Trophoblast cell (in vitro differentiated cells and primary cell): ENCODE results near the gene IL4I1.

Experiments
- DNase-seq, 2 donors: peaks; one replicate each; pipeline ENCODE4 v3.0.0-alpha.2; 2016
- H2AFZ ChIP-seq: 2 replicates; pipeline ENCODE4 v1.6.1; 2013; ENCODE audit warnings: low read length, moderate library complexity, mild to moderate bottlenecking; ENCODE audit not compliant: insufficient read depth, poor library complexity
- H2AK5ac ChIP-seq: 2 replicates; pipeline ENCODE4 v1.6.1; 2013; ENCODE audit warnings: mild to moderate bottlenecking, low read length
- H2BK120ac ChIP-seq: 2 replicates; pipeline ENCODE4 v1.6.1; 2013; ENCODE audit warnings: low read length, mild to moderate bottlenecking, moderate library complexity; ENCODE audit not compliant: insufficient read depth, poor library complexity
- H2BK12ac ChIP-seq: 2 replicates; pipeline ENCODE4 v1.6.1; 2013; ENCODE audit warnings: mild to moderate bottlenecking, low read length, moderate library complexity
- H2BK5ac ChIP-seq: 2 replicates; pipeline ENCODE4 v1.6.1; 2013; ENCODE audit warnings: low read length, low read depth, moderate library complexity, mild to moderate bottlenecking; ENCODE audit not compliant: poor library complexity
- H3K14ac ChIP-seq: 2 replicates; pipeline ENCODE4 v1.6.1; 2013; ENCODE audit warnings: mild to moderate bottlenecking, low read length
- H3K18ac ChIP-seq: 2 replicates; pipeline ENCODE4 v1.6.1; 2013; ENCODE audit warnings: mild to moderate bottlenecking, low read length
- H3K23ac ChIP-seq: 2 replicates; pipeline ENCODE4 v1.6.1; 2013; ENCODE audit warnings: low read length
- H3K27ac ChIP-seq: 2 replicates; pipeline ENCODE4 v1.5.1; 2013; ENCODE audit warnings: low read depth, mild to moderate bottlenecking, inconsistent platforms, low read length, moderate library complexity
- H3K27me3 ChIP-seq: 2 replicates; pipeline ENCODE4 v1.6.1; 2013; ENCODE audit warnings: inconsistent platforms, mild to moderate bottlenecking, low read length, moderate library complexity; ENCODE audit not compliant: insufficient read depth
- H3K36me3 ChIP-seq, 2 experiments: 1 replicate in 1 of 2; 2 replicates in 1 of 2; pipeline ENCODE4 v1.6.1; 2013; ENCODE audit warnings: low read length in 2 of 2, mild to moderate bottlenecking in 2 of 2, moderate library complexity in 1 of 2; ENCODE audit not compliant: insufficient read depth in 2 of 2, control insufficient read depth in 1 of 2
- H3K4ac ChIP-seq: 2 replicates; pipeline ENCODE4 v1.6.1; 2013; ENCODE audit warnings: low read depth, mild to moderate bottlenecking, low read length, moderate library complexity
- H3K4me1 ChIP-seq, 2 experiments: 1 replicate in 1 of 2; 2 replicates in 1 of 2; pipeline ENCODE4 v1.6.1; 2013; ENCODE audit warnings: low read length in 2 of 2, mild to moderate bottlenecking in 2 of 2, moderate library complexity in 1 of 2; ENCODE audit not compliant: insufficient read depth in 2 of 2, control insufficient read depth in 1 of 2
- H3K4me2 ChIP-seq: 2 replicates; pipeline ENCODE4 v1.6.1; 2013; ENCODE audit warnings: inconsistent platforms, mild to moderate bottlenecking, low read length, moderate library complexity
- H3K4me3 ChIP-seq: 2 replicates; pipeline ENCODE4 v1.5.1; 2013; ENCODE audit warnings: mild to moderate bottlenecking, low read depth, low read length, inconsistent platforms
- H3K79me1 ChIP-seq: one replicate; pipeline ENCODE4 v1.6.1; 2013; ENCODE audit warnings: low read length
- H3K79me2 ChIP-seq: 2 replicates; pipeline ENCODE4 v1.6.1; 2013; ENCODE audit warnings: low read length, mild to moderate bottlenecking; ENCODE audit not compliant: control insufficient read depth, insufficient read depth, poor library complexity
- H3K9ac ChIP-seq: 2 replicates; pipeline ENCODE4 v1.6.1; 2013; ENCODE audit warnings: mild to moderate bottlenecking, low read length
- H3K9me3 ChIP-seq: 2 replicates; pipeline ENCODE4 v1.6.1; 2013; ENCODE audit warnings: low read depth, mild to moderate bottlenecking, control low read depth, inconsistent platforms, low read length; ENCODE audit not compliant: insufficient read depth
- H4K12ac ChIP-seq: 2 replicates; pipeline ENCODE4 v1.6.1; 2013; ENCODE audit warnings: low read depth, mild to moderate bottlenecking, low read length, moderate library complexity
- H4K8ac ChIP-seq: 2 replicates; pipeline ENCODE4 v1.6.1; 2013; ENCODE audit warnings: low read depth, mild to moderate bottlenecking, low read length, moderate library complexity
- H4K91ac ChIP-seq: one replicate; pipeline ENCODE4 v1.6.1; 2013; ENCODE audit warnings: low read depth, mild to moderate bottlenecking, low read length, moderate library complexity
- WGBS: extraction: QIAGEN DNeasy Blood & Tissue Kit; methylation state at CpG from one replicate; pipeline ENCODE4 v1.1.7; 2013; ENCODE audit warnings: missing lambda C conversion rate; ENCODE audit not compliant: insufficient read length, insufficient coverage; ENCODE audit errors: extremely low coverage; 5-methylcytosine and 5-hydroxymethylcytosine counted together

The IL4I1 gene

DNA sequence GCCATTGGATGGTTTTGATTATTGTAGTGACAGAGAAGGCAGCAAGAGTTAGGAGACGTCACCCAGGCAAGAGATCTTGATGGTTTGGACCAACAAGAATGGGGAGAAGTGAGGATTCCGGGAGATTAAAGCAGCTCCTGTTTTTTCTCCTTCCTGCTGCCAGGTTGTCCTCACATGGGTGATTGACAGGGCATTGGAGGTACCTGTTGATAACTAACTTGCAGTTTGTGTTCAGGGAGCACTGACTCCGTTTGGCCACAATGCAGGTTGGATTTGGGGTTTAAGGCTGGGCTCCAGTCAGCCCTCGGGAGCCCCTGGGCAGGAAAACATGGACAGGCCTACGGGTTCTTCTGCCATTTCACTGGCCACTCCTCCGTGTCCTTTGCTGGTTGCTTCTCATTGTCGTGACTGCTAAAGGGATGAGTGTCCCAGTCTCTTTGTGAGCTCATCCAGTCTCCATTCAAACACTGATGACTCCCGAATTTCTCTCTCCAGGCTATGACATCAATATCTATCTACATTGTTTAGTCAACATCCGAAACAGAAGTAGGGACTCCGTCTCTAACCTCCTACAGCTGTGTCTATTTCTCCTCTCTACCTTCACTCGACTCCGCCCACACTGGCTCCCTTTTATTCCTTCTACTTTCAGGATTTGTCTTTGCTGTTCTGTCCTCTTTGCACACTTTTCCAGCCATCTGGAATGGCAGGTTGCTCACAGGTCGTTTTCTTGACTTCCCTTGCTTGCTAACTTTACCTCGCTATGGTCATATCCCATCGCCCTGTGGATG lies 47.1 kb downstream of the IL4I1 start:
- Histone ChIP-seq H3K4me3 (peak overlapping the region; percentile 42), H2BK12ac (no peak overlapping the region), H2BK5ac (no peak overlapping the region)

DNA sequence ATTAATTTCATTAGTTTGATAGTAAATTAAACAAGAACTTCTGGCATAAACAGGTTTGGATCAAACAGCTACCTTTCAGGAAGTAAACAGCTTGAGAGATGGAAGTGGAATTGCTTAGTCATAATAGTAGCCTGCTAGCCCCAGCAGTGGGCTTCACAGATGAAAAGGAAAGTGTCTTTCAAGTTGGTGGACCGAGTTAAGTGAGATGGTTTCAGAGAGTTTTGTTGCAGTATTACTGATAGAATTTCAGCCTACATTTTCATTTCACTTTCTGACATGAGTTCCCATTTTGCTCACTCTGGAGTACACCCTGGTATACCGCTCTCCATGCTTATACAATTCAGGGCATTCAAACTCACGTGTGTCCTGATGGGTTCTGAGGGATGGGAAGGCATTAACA lies 47.7 kb downstream of the IL4I1 start:
- DNase-seq, result no peak
- Histone ChIP-seq H3K79me1 (peaks cover 7% of the 10 kb centered on the region), H2BK120ac (no peak overlapping the region), H3K27me3 (no peaks in the 10 kb centered on the region), H3K9me3 (no peaks in the 10 kb centered on the region), H3K36me3 (peaks cover 9% of the 10 kb centered on the region in 2 experiments), H3K27ac (no peak overlapping the region), H3K23ac (no peak overlapping the region), H3K4me1 (peaks cover 7 to 17% of the 10 kb centered on the region in 2 experiments), H2AFZ (no peak overlapping the region), H4K12ac (no peak overlapping the region), H3K79me2 (peaks cover 13% of the 10 kb centered on the region), H2BK12ac (no peak overlapping the region), H2AK5ac (no peak overlapping the region), H3K9ac (no peak overlapping the region), H3K14ac (no peak overlapping the region), H3K4me3 (no peak overlapping the region), H2BK5ac (no peak overlapping the region), H3K18ac (no peak overlapping the region), H4K91ac (no peak overlapping the region), H3K4ac (no peak overlapping the region), H3K4me2 (no peak overlapping the region), H4K8ac (no peak overlapping the region)
- no CpG with 5 or more reads among the region's 3 CpGs for WGBS

More for the DNA sequence above, 47.1 kb downstream of the IL4I1 start:
- WGBS, result no CpG with 5 or more reads among the region's 15 CpGs
- Histone ChIP-seq H3K4me2 (peak overlapping the region; percentile 87), H4K91ac (no peak overlapping the region), H4K8ac (peak overlapping the region; percentile 13), H3K36me3 (peaks cover 12 to 15% of the 10 kb centered on the region in 2 experiments), H2AK5ac (no peak overlapping the region), H3K23ac (no peak overlapping the region), H3K18ac (no peak overlapping the region), H3K9me3 (no peaks in the 10 kb centered on the region), H3K9ac (no peak overlapping the region), H3K14ac (no peak overlapping the region), H2AFZ (no peak overlapping the region), H2BK120ac (no peak overlapping the region), H3K27me3 (no peaks in the 10 kb centered on the region), H3K4ac (peak overlapping the region; percentile 1), H3K4me1 (peaks cover 7 to 17% of the 10 kb centered on the region in 2 experiments), H3K27ac (no peak overlapping the region), H3K79me2 (peaks cover 14% of the 10 kb centered on the region), H3K79me1 (peaks cover 7% of the 10 kb centered on the region), H4K12ac (no peak overlapping the region)
- DNase-seq, result no peak

DNA sequence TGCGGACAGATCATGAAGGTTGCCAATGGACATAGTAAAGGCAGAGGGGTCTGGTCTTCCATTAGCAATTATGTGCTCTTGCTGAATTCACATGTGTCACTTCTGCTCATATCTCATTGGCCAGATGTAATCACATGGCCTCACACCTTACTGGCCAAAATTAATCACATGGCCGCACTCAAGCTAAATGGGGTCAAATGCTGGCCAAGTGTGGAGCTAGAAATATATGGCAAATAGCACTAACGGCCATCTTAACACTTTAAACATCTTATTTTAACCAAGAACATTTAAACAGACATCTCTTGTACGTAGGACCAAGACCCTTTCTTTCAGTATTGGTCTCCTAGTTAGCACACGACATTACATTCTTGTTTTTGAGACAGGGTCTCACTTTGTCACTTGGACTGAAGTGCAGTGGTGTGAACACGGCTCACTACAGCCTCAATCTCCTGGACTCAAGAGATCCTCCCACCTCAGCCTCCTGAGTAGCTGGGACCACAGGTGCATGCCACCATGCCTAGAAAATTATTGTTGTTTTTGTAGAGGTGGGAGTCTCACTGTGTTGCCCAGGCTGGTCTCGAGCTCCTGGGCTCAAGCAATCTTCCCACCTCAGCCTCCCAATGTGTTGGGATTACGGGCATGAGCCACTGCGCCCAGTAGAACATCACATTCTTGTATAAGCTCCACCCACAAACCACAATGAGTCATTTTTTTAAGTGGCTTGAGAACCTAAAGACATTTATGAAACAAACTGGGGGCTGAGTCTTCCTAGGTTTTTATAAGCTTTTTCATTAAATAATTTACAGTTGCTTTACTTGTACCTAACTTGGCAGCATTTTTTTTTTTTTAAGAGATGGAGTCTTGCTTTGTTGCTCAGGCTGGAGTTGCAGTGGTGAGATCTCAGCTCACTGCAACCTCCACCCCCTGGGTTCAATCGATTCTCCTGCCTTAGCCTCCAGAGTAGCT lies 48.7 kb downstream of the IL4I1 start:
- Histone ChIP-seq H3K4me2 (no peak overlapping the region), H3K36me3 (peaks cover 8 to 9% of the 10 kb centered on the region in 2 experiments), H2AFZ (no peak overlapping the region), H3K4me3 (no peak overlapping the region), H4K12ac (no peak overlapping the region), H3K18ac (no peak overlapping the region), H4K8ac (no peak overlapping the region), H3K4me1 (peaks cover 7 to 17% of the 10 kb centered on the region in 2 experiments), H3K27ac (no peak overlapping the region), H3K79me1 (peaks cover 7% of the 10 kb centered on the region), H2BK5ac (no peak overlapping the region), H3K9ac (no peak overlapping the region), H2BK12ac (no peak overlapping the region), H3K27me3 (no peaks in the 10 kb centered on the region), H3K14ac (no peak overlapping the region), H2AK5ac (no peak overlapping the region), H4K91ac (no peak overlapping the region), H3K79me2 (peaks cover 12% of the 10 kb centered on the region), H3K4ac (no peak overlapping the region), H3K9me3 (no peaks in the 10 kb centered on the region), H3K23ac (no peak overlapping the region), H2BK120ac (no peak overlapping the region)
- WGBS, result no CpG with 5 or more reads among the region's 10 CpGs
- DNase-seq, result peak in 1 of 2 donors; percentile 58

DNA sequence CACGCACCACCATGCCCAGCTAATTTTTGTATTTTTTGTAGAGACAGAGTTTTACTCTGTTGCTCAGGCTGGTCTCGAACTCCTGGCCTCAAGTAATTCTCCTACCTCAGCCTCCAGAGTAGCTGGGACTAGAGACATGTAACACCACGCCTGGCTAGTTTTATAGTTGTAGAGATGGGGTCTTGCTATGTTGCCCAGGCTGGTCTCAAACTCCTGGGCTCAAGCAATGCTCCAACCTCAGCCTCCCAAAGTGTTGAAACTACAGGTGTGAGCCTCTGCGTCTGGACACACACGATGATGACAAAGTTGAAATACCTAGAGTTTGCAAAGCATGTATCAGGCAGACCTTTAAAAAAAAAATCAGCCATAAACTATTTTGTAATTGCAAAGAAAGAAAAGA lies 50.3 kb downstream of the IL4I1 start:
- H2BK5ac ChIP-seq, result no peak overlapping the region
- WGBS, result no CpG with 5 or more reads among the region's 5 CpGs
- H3K4me3 ChIP-seq, result no peak overlapping the region
- peak in 1 of 2 donors; percentile 26 for DNase-seq
- H3K79me1 ChIP-seq, result peaks cover 7% of the 10 kb centered on the region
- H3K27ac ChIP-seq, result no peak overlapping the region
- H3K9me3 ChIP-seq, result no peaks in the 10 kb centered on the region
- H3K27me3 ChIP-seq, result no peaks in the 10 kb centered on the region
- peaks cover 4 to 10% of the 10 kb centered on the region in 2 experiments for H3K36me3 ChIP-seq
- peaks cover 5% of the 10 kb centered on the region for H3K79me2 ChIP-seq
- no peak overlapping the region for H3K4ac ChIP-seq
- H3K23ac ChIP-seq, result no peak overlapping the region
- no peak overlapping the region for H4K8ac ChIP-seq
- H4K12ac ChIP-seq, result no peak overlapping the region
- H2AK5ac ChIP-seq, result no peak overlapping the region
- no peak overlapping the region for H2BK120ac ChIP-seq
- H2BK12ac ChIP-seq, result no peak overlapping the region
- peaks cover 3 to 8% of the 10 kb centered on the region in 2 experiments for H3K4me1 ChIP-seq
- H2AFZ ChIP-seq, result no peak overlapping the region
- H3K18ac ChIP-seq, result no peak overlapping the region
- H3K9ac ChIP-seq, result no peak overlapping the region
- H4K91ac ChIP-seq, result no peak overlapping the region
- H3K4me2 ChIP-seq, result no peak overlapping the region
- H3K14ac ChIP-seq, result no peak overlapping the region
